PC-9 (cell line): Measurements from ENCODE around the gene PTPRA. TPM values are rescaled to one million over a fixed set of nuclear protein-coding genes. Genes with fewer than 3 reads are reported as not detected.

Source experiments
- BruUV-seq: library from RNA; stranded (reverse); fragments of 400-500 nt; replicated peaks from 2 replicates; lab custom pipeline; 2021; lab: Mats Ljungman, UMichigan
- CTCF ChIA-PET: fragments of 300-600 bp; sonication (Branson Sonifier 250); formaldehyde crosslinking; loops from one replicate; lab custom pipeline; 2022; ENCODE audit warnings: antibody characterized with exemption; lab: Charles Lee
- POLR2A ChIA-PET: fragments of 300-600 bp; sonication (Branson Sonifier 250); formaldehyde crosslinking; loops from one replicate; lab custom pipeline; 2022; ENCODE audit warnings: antibody characterized with exemption; ENCODE audit not compliant: unreplicated experiment; lab: Charles Lee
- DNase-seq, 2 experiments: peaks; one replicate each; pipeline versions ENCODE4 v3.0.0 to v3.0.0-alpha.2; 2015 to 2022; ENCODE audit warnings: mixed read lengths in 1 of 2
- H2AFZ ChIP-seq: fragments of 200-600 bp; sonication (generic); 2 replicates; pipeline ENCODE4 v1.8.1; 2017; ENCODE audit warnings: antibody characterized with exemption
- H3F3A ChIP-seq: fragments of 200-600 bp; sonication (generic); 2 replicates; pipeline ENCODE4 v1.8.1; 2017; ENCODE audit warnings: antibody characterized with exemption, mild to moderate bottlenecking, low read depth; ENCODE audit not compliant: insufficient read depth
- H3K27ac ChIP-seq: fragments of 200-600 bp; sonication (generic); 2 replicates; pipeline ENCODE4 v1.6.1; 2016; ENCODE audit warnings: mixed run types
- H3K27me3 ChIP-seq: fragments of 200-600 bp; sonication (generic); 2 replicates; pipeline ENCODE4 v1.6.1; 2016; ENCODE audit warnings: low read depth, mixed run types; ENCODE audit not compliant: insufficient read depth
- H3K36me3 ChIP-seq: fragments of 200-600 bp; sonication (generic); 2 replicates; pipeline ENCODE4 v1.6.1; 2016; ENCODE audit warnings: low read depth, mixed run types
- H3K4me1 ChIP-seq: fragments of 200-600 bp; sonication (generic); replicated peaks from 2 replicates; pipeline ENCODE4 v1.6.1; 2016; ENCODE audit warnings: mixed run types; ENCODE audit not compliant: insufficient read depth
- H3K4me2 ChIP-seq: fragments of 200-600 bp; sonication (generic); 2 replicates; pipeline ENCODE4 v1.6.1; 2017; ENCODE audit warnings: mixed run types
- H3K4me3 ChIP-seq: fragments of 200-600 bp; sonication (generic); 2 replicates; pipeline ENCODE4 v1.6.1; 2016; ENCODE audit warnings: mixed run types
- H3K79me2 ChIP-seq: fragments of 200-600 bp; sonication (generic); 2 replicates; pipeline ENCODE4 v1.6.1; 2017; ENCODE audit warnings: low read depth, mixed run types
- H3K9me2 ChIP-seq: fragments of 200-600 bp; sonication (generic); 2 replicates; pipeline ENCODE4 v1.8.1; 2017; ENCODE audit warnings: mild to moderate bottlenecking; ENCODE audit not compliant: insufficient read depth
- H3K9me3 ChIP-seq: fragments of 200-600 bp; sonication (generic); 2 replicates; pipeline ENCODE4 v1.8.1; 2016; ENCODE audit warnings: low read depth; ENCODE audit not compliant: insufficient read depth
- H4K20me1 ChIP-seq: fragments of 200-600 bp; sonication (generic); 2 replicates; pipeline ENCODE4 v1.8.1; 2017; ENCODE audit not compliant: insufficient read depth
- CTCF ChIP-seq: fragments of 200-600 bp; sonication (generic); conservative IDR thresholded peaks from 2 replicates; pipeline ENCODE4 v1.6.1; 2017; ENCODE audit warnings: mixed run types, antibody characterized with exemption, mild to moderate bottlenecking, moderate library complexity
- EZH2 ChIP-seq: fragments of 200-600 bp; sonication (generic); IDR thresholded peaks from 2 replicates; pipeline ENCODE4 v1.8.0; 2017; ENCODE audit warnings: antibody characterized with exemption, low read depth
- intact Hi-C: fragments of 100-400 bp; cut with micrococcal nuclease; formaldehyde crosslinking; loops from one replicate; pipeline ENCODE4 v1.10.0; 2022; ENCODE audit not compliant: unreplicated experiment
- total RNA-seq: library from RNA; stranded (reverse); gene quantifications from 2 replicates; pipeline ENCODE4 v1.2.3, GENCODE V29; 2021

PTPRA gene
- total RNA-seq, 1 experiment from 2014 or later, result 48.8 TPM

- Histone ChIP-seq H3K4me1 (no peaks in the 10 kb centered on the region), H3K36me3 (peaks cover 4% of the 10 kb centered on the region; the same call in 1 of the 2 replicates), H3K27ac (no peak overlapping the region), H3F3A (no peaks in the 10 kb centered on the region), H3K9me3 (no peaks in the 10 kb centered on the region), H4K20me1 (peaks cover 6% of the 10 kb centered on the region), H3K4me2 (no peak overlapping the region), H3K27me3 (no peaks in the 10 kb centered on the region), H3K79me2 (peaks cover 55% of the 10 kb centered on the region), H3K9me2 (no peaks in the 10 kb centered on the region), H3K4me3 (no peak overlapping the region), H2AFZ (no peak overlapping the region)
- no peak for DNase-seq
- ChIA-PET POLR2A (no interaction called here), CTCF (interaction anchor here (0.5 kb wide), 1 partner anchor 77 kb away, joined by 6 read pairs; no protein-coding TSS in a partner anchor)
- TF ChIP-seq CTCF (no peak), EZH2 (no peak)
- intact Hi-C loops, result no loop called here
- no TSS peak for BruUV-seq
Observed at GRCh38 chr20:2880650-2881049, 7.4 kb downstream of the PTPRA start.

GRCh38 chr20:2883726-2884637 lies 10.7 kb downstream of the PTPRA start:
- ChIA-PET CTCF (no interaction called here), POLR2A (no interaction called here)
- H3K27ac ChIP-seq, result no peak overlapping the region
- H4K20me1 ChIP-seq, result peaks cover 14% of the 10 kb centered on the region
- H3K79me2 ChIP-seq, result peaks cover 49% of the 10 kb centered on the region; the same call in 1 of the 2 replicates
- no peaks in the 10 kb centered on the region for H3K27me3 ChIP-seq
- TF ChIP-seq CTCF (no peak), EZH2 (no peak)
- DNase-seq, result no peak
- no peak overlapping the region for H3K4me3 ChIP-seq
- no TSS peak for BruUV-seq
- no peak overlapping the region for H2AFZ ChIP-seq
- H3K4me2 ChIP-seq, result no peak overlapping the region
- intact Hi-C loops, result no loop called here
- H3K36me3 ChIP-seq, result no peaks in the 10 kb centered on the region
- no peaks in the 10 kb centered on the region for H3K9me3 ChIP-seq
- no peaks in the 10 kb centered on the region for H3K9me2 ChIP-seq
- peaks cover 4% of the 10 kb centered on the region for H3K4me1 ChIP-seq
- H3F3A ChIP-seq, result no peaks in the 10 kb centered on the region

DNA sequence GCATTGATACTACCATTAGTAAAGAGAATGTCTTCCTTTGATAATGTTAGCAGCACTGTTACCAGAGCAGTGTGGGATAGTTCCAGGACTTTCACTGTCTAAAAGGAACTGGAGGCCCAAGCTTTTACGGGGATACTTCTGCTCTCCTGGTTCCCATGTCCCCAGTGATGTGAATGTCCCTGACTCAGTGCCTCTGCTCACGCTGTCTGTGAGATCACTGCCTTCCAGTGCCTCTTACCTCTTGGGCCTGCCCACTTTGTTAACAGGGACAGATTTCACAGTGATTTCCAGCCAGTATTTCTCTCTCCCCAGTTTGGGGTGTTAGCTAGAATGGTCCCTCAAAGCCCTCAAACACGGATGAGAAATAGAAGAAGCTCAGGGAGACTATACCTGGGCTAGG lies 14.4 kb downstream of the PTPRA start:
- Histone ChIP-seq H3K9me2 (no peaks in the 10 kb centered on the region), H2AFZ (no peak overlapping the region), H3K79me2 (peaks cover 59% of the 10 kb centered on the region), H3K9me3 (no peaks in the 10 kb centered on the region), H3K4me1 (peaks cover 11% of the 10 kb centered on the region), H3K27ac (no peak overlapping the region), H3K36me3 (no peaks in the 10 kb centered on the region), H3F3A (no peaks in the 10 kb centered on the region), H4K20me1 (peaks cover 16% of the 10 kb centered on the region), H3K4me3 (no peak overlapping the region), H3K4me2 (no peak overlapping the region), H3K27me3 (no peaks in the 10 kb centered on the region)
- ChIA-PET CTCF (interaction anchor here (0.6 kb wide), 1 partner anchor 506 kb away, joined by 3 read pairs; no protein-coding TSS in a partner anchor), POLR2A (no interaction called here)
- no peak for TF ChIP-seq CTCF
- no peak for TF ChIP-seq EZH2
- intact Hi-C loops, result no loop called here
- no peak for DNase-seq
- no TSS peak for BruUV-seq
